SH-SY5Y (cell line): ENCODE data around the gene ARHGAP18.

Source experiments
- GATA2 ChIP-seq: IDR thresholded peaks from 2 replicates; pipeline ENCODE4 v1.6.1; 2011; ENCODE audit warnings: mild to moderate bottlenecking, low read depth, low read length
- GATA3 ChIP-seq: IDR thresholded peaks from 2 replicates; pipeline ENCODE4 v1.6.1; 2011; ENCODE audit warnings: low read depth, mild to moderate bottlenecking, low read length, moderate library complexity

The ARHGAP18 gene, protein sequence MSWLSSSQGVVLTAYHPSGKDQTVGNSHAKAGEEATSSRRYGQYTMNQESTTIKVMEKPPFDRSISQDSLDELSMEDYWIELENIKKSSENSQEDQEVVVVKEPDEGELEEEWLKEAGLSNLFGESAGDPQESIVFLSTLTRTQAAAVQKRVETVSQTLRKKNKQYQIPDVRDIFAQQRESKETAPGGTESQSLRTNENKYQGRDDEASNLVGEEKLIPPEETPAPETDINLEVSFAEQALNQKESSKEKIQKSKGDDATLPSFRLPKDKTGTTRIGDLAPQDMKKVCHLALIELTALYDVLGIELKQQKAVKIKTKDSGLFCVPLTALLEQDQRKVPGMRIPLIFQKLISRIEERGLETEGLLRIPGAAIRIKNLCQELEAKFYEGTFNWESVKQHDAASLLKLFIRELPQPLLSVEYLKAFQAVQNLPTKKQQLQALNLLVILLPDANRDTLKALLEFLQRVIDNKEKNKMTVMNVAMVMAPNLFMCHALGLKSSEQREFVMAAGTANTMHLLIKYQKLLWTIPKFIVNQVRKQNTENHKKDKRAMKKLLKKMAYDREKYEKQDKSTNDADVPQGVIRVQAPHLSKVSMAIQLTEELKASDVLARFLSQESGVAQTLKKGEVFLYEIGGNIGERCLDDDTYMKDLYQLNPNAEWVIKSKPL

GRCh38 chr6:129709769-129710449, at the start of gene ARHGAP18:
Gene ARHGAP18, minus strand, starts transcription at chr6:129710177. Its CDS starts 41 bp downstream, at chr6:129710136.
- TF ChIP-seq GATA3 (no peak), GATA2 (no peak)

- TF ChIP-seq GATA3, result no peak
- TF ChIP-seq GATA2, result no peak
Observed at GRCh38 chr6:129755787-129756186, 45.8 kb upstream of the ARHGAP18 start.

DNA sequence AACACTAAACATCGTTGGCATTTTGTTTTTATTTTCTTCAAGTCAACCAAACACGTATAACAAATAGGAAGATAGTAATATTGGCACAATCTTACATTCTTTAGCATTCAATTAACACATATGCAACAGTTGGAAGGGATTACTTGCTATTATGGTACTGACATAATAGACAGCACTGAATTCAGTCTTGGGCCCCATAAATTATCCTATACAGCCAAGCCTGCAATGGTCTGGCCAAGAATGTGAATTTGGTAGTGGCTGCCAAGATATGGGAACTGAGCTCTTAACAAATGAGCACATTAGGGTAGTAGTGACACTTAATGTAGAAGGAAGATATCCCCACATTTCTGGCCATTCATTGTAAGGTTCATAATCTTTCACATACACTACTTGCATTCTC, 44.8 kb upstream of the ARHGAP18 start:
- no peak for TF ChIP-seq GATA3
- no peak for TF ChIP-seq GATA2

- TF ChIP-seq GATA3 (no peak), GATA2 (no peak)
Observed at GRCh38 chr6:129753422-129753821, 43.4 kb upstream of the ARHGAP18 start.

DNA sequence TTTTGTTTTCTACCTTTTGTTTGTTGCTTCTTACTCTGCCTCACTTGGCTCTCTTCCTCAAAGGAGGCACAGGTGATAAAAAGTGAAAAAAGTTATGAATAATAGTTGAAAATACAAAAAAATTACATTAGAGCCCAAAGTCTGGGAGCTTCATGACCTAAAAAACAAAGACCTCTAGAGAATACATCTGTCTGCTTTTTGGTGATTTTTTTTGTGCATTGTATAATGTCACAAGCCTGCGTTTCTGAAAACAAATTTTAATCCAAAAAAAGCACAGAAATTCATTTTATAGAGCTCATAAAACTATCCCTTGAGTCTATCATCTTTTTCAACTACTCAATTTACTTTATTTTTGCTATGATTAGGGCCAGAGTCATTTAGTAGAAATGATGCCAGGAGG, 41.4 kb upstream of the ARHGAP18 start:
- no peak for TF ChIP-seq GATA3

DNA sequence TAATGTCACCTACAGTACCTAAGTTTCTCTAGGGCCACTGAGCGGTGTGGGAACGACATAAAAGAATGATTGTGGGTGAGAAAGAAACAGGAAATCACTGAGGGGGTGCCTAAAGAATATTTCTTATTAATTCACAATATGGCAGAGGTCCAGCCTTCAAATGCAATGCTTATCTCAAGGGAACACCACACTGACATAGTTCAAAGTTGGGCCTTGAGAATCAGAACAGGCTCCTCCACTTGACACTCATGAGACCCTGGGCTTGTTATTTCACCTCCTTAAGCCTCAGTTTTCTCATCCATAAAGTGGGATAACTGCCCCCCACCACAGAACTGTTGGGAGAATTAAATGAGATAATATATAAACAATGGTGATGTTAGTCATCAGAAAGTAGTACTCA, 40.4 kb upstream of the ARHGAP18 start:
- no peak for TF ChIP-seq GATA3
- no peak for TF ChIP-seq GATA2

GRCh38 chr6:129749749-129750120, 39.8 kb upstream of the ARHGAP18 start:
- TF ChIP-seq GATA2 (no peak), GATA3 (no peak)

- TF ChIP-seq GATA2 (no peak), GATA3 (no peak)
Observed at GRCh38 chr6:129748901-129749748, 39.1 kb upstream of the ARHGAP18 start.

GRCh38 chr6:129748212-129748900, 38.4 kb upstream of the ARHGAP18 start:
- TF ChIP-seq GATA2 (no peak), GATA3 (no peak)

GRCh38 chr6:129747588-129748112, 37.7 kb upstream of the ARHGAP18 start:
- no peak for TF ChIP-seq GATA3

- no peak for TF ChIP-seq GATA2
- TF ChIP-seq GATA3, result no peak
Observed at GRCh38 chr6:129744880-129745237, 34.9 kb upstream of the ARHGAP18 start.

GRCh38 chr6:129744201-129744879, 34.4 kb upstream of the ARHGAP18 start:
- TF ChIP-seq GATA3 (no peak), GATA2 (no peak)

DNA sequence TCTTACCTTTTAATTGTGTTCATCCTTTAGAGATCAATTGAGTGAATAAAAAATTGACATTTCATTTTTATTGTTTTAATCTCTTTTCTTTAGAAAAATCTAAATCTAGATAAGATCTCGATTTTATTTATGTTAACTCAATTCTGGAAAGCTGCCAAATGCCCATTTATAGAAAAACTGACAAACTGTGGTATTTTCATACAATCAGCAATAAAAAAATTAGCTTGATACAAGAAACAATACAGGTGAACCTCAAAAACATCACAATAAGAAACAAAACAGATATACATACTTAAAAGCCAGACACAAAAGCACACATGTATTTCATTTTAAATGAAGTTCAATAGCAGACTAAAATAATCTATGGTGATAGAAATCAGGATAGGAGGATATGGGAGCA, 30.0 kb upstream of the ARHGAP18 start:
- TF ChIP-seq GATA2, result no peak
- no peak for TF ChIP-seq GATA3

GRCh38 chr6:129736105-129736504, 26.1 kb upstream of the ARHGAP18 start:
- TF ChIP-seq GATA3, result no peak
